Measurements from ENCODE around the gene PFKFB3. TPM values are rescaled to one million over a fixed set of nuclear protein-coding genes. Genes with fewer than 3 reads are reported as not detected.

Gene PFKFB3
- total and polyA plus RNA-seq, 2 of the 13 experiments (the other 11 are each of a cell fraction or from before 2014, with no cell fraction given) = 1.2 to 13.3 TPM

GRCh38 chr10:6200734-6201515 lies 1.8 kb upstream of the PFKFB3 start (continued):
- TF ChIP-seq ZNF407 (CRISPR knock-in tag; IDR thresholded peaks at IDR 0.05; ENCODE audit: not compliant biosample characterization) (no peak), ZNF552 (CRISPR knock-in tag; IDR thresholded peaks at IDR 0.05; ENCODE audit: borderline replicate concordance) (no peak), LCORL (IDR thresholded peaks at IDR 0.05) (no peak), LCORL (CRISPR knock-in tag; IDR thresholded peaks at IDR 0.05) (no peak), TCF7 (IDR thresholded peaks at IDR 0.05; ENCODE audit: low read depth) (peak; percentile 55; the same call in 1 of the 2 replicates), KDM5B (CRISPR knock-in tag; IDR thresholded peaks at IDR 0.05; ENCODE audit: borderline replicate concordance) (peak; percentile 27; the same call in 1 of the 2 replicates), ATRX (CRISPR knock-in tag; IDR thresholded peaks at IDR 0.05; ENCODE audit: borderline replicate concordance) (no peak), HNRNPUL1 (IDR thresholded peaks at IDR 0.05; ENCODE audit: low read depth, low read length) (no peak), ZNF7 (CRISPR knock-in tag; IDR thresholded peaks at IDR 0.05) (no peak), ZNF430 (CRISPR knock-in tag; IDR thresholded peaks at IDR 0.05) (0 out of 2 replicates have a peak, but pooled peaks have one; percentile 16), ZNF639 (CRISPR knock-in tag; conservative IDR thresholded peaks at IDR 0.05) (no peak), ZBTB38 (CRISPR knock-in tag; IDR thresholded peaks at IDR 0.05) (no peak), ZNF777 (CRISPR knock-in tag; IDR thresholded peaks at IDR 0.05) (no peak), ZFP36L1 (CRISPR knock-in tag; IDR thresholded peaks at IDR 0.05) (no peak), ZFX (CRISPR knock-in tag; IDR thresholded peaks at IDR 0.05; ENCODE audit: low read depth) (peak; percentile 46), PRDM15 (CRISPR knock-in tag; IDR thresholded peaks at IDR 0.05) (no peak)
